ENCODE data around the gene THOC6. TPM values are rescaled to one million over a fixed set of nuclear protein-coding genes. Genes with fewer than 3 reads are reported as not detected.
A peak's percentile ranks its signal among the peaks of the same experiment; 100 is the strongest.
"Not testable (repeated sequence)": the region's sequence is repeated elsewhere in the genome, so short reads cannot be mapped to it uniquely, and the experiment has no call there.

THOC6 gene
- total RNA-seq, 1 donor from 2014 or later: 9.6 TPM

- no peak for ATAC-seq
- no peak for DNase-seq (ENCODE audit: low spot score)
Observed at GRCh38 chr16:3051009-3051408, 27.2 kb downstream of the THOC6 start.

GRCh38 chr16:3051494-3051893 lies 27.7 kb downstream of the THOC6 start:
- DNase-seq (ENCODE audit: low spot score) (no peak), ATAC-seq (no peak)

GRCh38 chr16:3052571-3053329 lies 28.9 kb downstream of the THOC6 start:
- not testable (repeated sequence) for ATAC-seq; DNase-seq (ENCODE audit: low spot score)

- not testable (repeated sequence) for DNase-seq (ENCODE audit: low spot score)
Observed at GRCh38 chr16:3053330-3053710, 29.5 kb downstream of the THOC6 start.

GRCh38 chr16:3054965-3055733 lies 31.3 kb downstream of the THOC6 start:
- DNase-seq (ENCODE audit: low spot score): no peak
- ATAC-seq: no peak

More at GRCh38 chr16:3053330-3053710, 29.5 kb downstream of the THOC6 start:
- not testable (repeated sequence) for ATAC-seq

- DNase-seq (ENCODE audit: low spot score); ATAC-seq: not testable (repeated sequence)
Observed at GRCh38 chr16:3055734-3056115, 31.9 kb downstream of the THOC6 start.

- ATAC-seq (no peak), DNase-seq (ENCODE audit: low spot score) (no peak)
Observed at GRCh38 chr16:3056336-3057180, 32.7 kb downstream of the THOC6 start.

GRCh38 chr16:3057181-3058138 lies 33.6 kb downstream of the THOC6 start:
- ATAC-seq (no peak), DNase-seq (ENCODE audit: low spot score) (no peak)

GRCh38 chr16:3058139-3059030 lies 34.5 kb downstream of the THOC6 start:
- DNase-seq (ENCODE audit: low spot score): peak; percentile 66

GRCh38 chr16:3059041-3059722 lies 35.3 kb downstream of the THOC6 start:
- peak; percentile 98 for ATAC-seq
- peak; percentile 91 for DNase-seq (ENCODE audit: low spot score)

More at GRCh38 chr16:3058139-3059030, 34.5 kb downstream of the THOC6 start:
- peak; percentile 45 for ATAC-seq

GRCh38 chr16:3059723-3060242 lies 35.9 kb downstream of the THOC6 start:
- ATAC-seq (no peak), DNase-seq (ENCODE audit: low spot score) (no peak)

GRCh38 chr16:3060339-3061127 lies 36.7 kb downstream of the THOC6 start:
- DNase-seq (ENCODE audit: low spot score) (no peak), ATAC-seq (no peak)

GRCh38 chr16:3062553-3062952 lies 38.7 kb downstream of the THOC6 start:
- ATAC-seq: no peak

GRCh38 chr16:3063625-3064386 lies 40.0 kb downstream of the THOC6 start:
- DNase-seq (ENCODE audit: low spot score) (no peak), ATAC-seq (no peak)

More at GRCh38 chr16:3062553-3062952, 38.7 kb downstream of the THOC6 start:
- DNase-seq (ENCODE audit: low spot score): no peak

- ATAC-seq (peak; percentile 86), DNase-seq (ENCODE audit: low spot score) (peak; percentile 87)
Observed at GRCh38 chr16:3065069-3065741, 41.4 kb downstream of the THOC6 start, which contains the start of gene IL32. TSS of gene IL32 (plus strand) at chr16:3065640. CDS start at chr16:3065812, 172 bp downstream.
